ENCODE measurements around the gene SEMA3C.

Gene SEMA3C

GRCh38 chr7:80819503-80819902 lies 99.3 kb downstream of the SEMA3C start:
- DNase-seq: no peak

GRCh38 chr7:80818181-80818580 lies 100.7 kb downstream of the SEMA3C start:
- no peak for DNase-seq

GRCh38 chr7:80816806-80817205 lies 102.0 kb downstream of the SEMA3C start:
- DNase-seq: no peak

- no peak for DNase-seq
Observed at GRCh38 chr7:80815733-80816132, 103.1 kb downstream of the SEMA3C start.

- no peak for DNase-seq
Observed at GRCh38 chr7:80809545-80809944, 109.3 kb downstream of the SEMA3C start.

GRCh38 chr7:80807166-80807900 lies 111.5 kb downstream of the SEMA3C start:
- DNase-seq: no peak

GRCh38 chr7:80806663-80807062 lies 112.2 kb downstream of the SEMA3C start:
- no peak for DNase-seq

- no peak for DNase-seq
Observed at GRCh38 chr7:80804589-80804988, 114.3 kb downstream of the SEMA3C start.

GRCh38 chr7:80802527-80802926 lies 116.3 kb downstream of the SEMA3C start:
- no peak for DNase-seq

GRCh38 chr7:80794631-80795573 lies 123.9 kb downstream of the SEMA3C start:
- DNase-seq: no peak

- no peak for DNase-seq
Observed at GRCh38 chr7:80791509-80791929, 127.3 kb downstream of the SEMA3C start.

- no peak for DNase-seq
Observed at GRCh38 chr7:80790877-80791276, 128.0 kb downstream of the SEMA3C start.

GRCh38 chr7:80787721-80788120 lies 131.1 kb downstream of the SEMA3C start:
- no peak for DNase-seq

- DNase-seq: no peak
Observed at GRCh38 chr7:80785961-80786536, 132.8 kb downstream of the SEMA3C start.

GRCh38 chr7:80785276-80785675 lies 133.6 kb downstream of the SEMA3C start:
- no peak for DNase-seq

GRCh38 chr7:80783678-80784327 lies 135.0 kb downstream of the SEMA3C start:
- no peak for DNase-seq

- no peak for DNase-seq
Observed at GRCh38 chr7:80783186-80783677, 135.6 kb downstream of the SEMA3C start.

- DNase-seq: peak; percentile 58
Observed at GRCh38 chr7:80781561-80781979, 137.3 kb downstream of the SEMA3C start.

GRCh38 chr7:80781146-80781545 lies 137.7 kb downstream of the SEMA3C start:
- DNase-seq: no peak

GRCh38 chr7:80779456-80779855 lies 139.4 kb downstream of the SEMA3C start:
- no peak for DNase-seq

GRCh38 chr7:80775897-80776296 lies 143.0 kb downstream of the SEMA3C start:
- no peak for DNase-seq

- no peak for DNase-seq
Observed at GRCh38 chr7:80775482-80775881, 143.4 kb downstream of the SEMA3C start.

- DNase-seq: no peak
Observed at GRCh38 chr7:80774843-80775242, 144.0 kb downstream of the SEMA3C start.
